Memory B cell (primary cell): ENCODE measurements around the gene UBXN6.

ENCODE experiments used
- ATAC-seq: fragments of 150-1000 bp; cut with Tn5 transposase; 2 replicates; pipeline ENCODE4 v1.10.0; 2021; ENCODE audit warnings: low read depth, mild to moderate bottlenecking, moderate library complexity
- DNase-seq, 2 donors: peaks; one replicate each; pipeline ENCODE4 v3.0.0; 2022; ENCODE audit warnings: low spot score in 2 of 2
- H3K27ac Mint-ChIP-seq: one replicate; pipeline ENCODE4 v1.8.0; 2022; ENCODE audit warnings: mild to moderate bottlenecking, moderate library complexity, mixed read lengths
- H3K27me3 Mint-ChIP-seq: one replicate; pipeline ENCODE4 v1.8.0; 2022; ENCODE audit warnings: mixed read lengths
- H3K36me3 Mint-ChIP-seq: one replicate; pipeline ENCODE4 v1.8.0; 2022; ENCODE audit warnings: mild to moderate bottlenecking, mixed read lengths
- H3K4me1 Mint-ChIP-seq: one replicate; pipeline ENCODE4 v1.8.0; 2022; ENCODE audit warnings: mixed read lengths
- H3K4me3 Mint-ChIP-seq: one replicate; pipeline ENCODE4 v1.8.0; 2022; ENCODE audit warnings: mild to moderate bottlenecking, moderate library complexity, mixed read lengths
- H3K9me3 Mint-ChIP-seq: one replicate; pipeline ENCODE4 v1.8.0; 2022; ENCODE audit warnings: mixed read lengths

The UBXN6 gene

GRCh38 chr19:4455719-4456475 lies 1.7 kb downstream of the UBXN6 start:
- no peaks in the 10 kb centered on the region for H3K27me3 Mint-ChIP-seq
- peak overlapping the region; percentile 88 for H3K4me3 Mint-ChIP-seq
- ATAC-seq (no peak), DNase-seq (no peak)
- no peaks in the 10 kb centered on the region for H3K9me3 Mint-ChIP-seq
- peaks cover 11% of the 10 kb centered on the region for H3K36me3 Mint-ChIP-seq
- peak overlapping the region; percentile 95 for H3K27ac Mint-ChIP-seq
- peaks cover 25% of the 10 kb centered on the region for H3K4me1 Mint-ChIP-seq

GRCh38 chr19:4454747-4455718 lies 2.6 kb downstream of the UBXN6 start:
- no peak for ATAC-seq
- no peak for DNase-seq
- H3K9me3 Mint-ChIP-seq = no peaks in the 10 kb centered on the region
- peaks cover 25% of the 10 kb centered on the region for H3K4me1 Mint-ChIP-seq
- H3K27ac Mint-ChIP-seq = peak overlapping the region; percentile 95
- peaks cover 13% of the 10 kb centered on the region for H3K36me3 Mint-ChIP-seq
- no peaks in the 10 kb centered on the region for H3K27me3 Mint-ChIP-seq
- peak overlapping the region; percentile 5 for H3K4me3 Mint-ChIP-seq

GRCh38 chr19:4453232-4454179 lies 4.1 kb downstream of the UBXN6 start:
- Mint-ChIP-seq H3K27me3 (no peaks in the 10 kb centered on the region), H3K4me1 (peaks cover 25% of the 10 kb centered on the region), H3K4me3 (no peak overlapping the region), H3K36me3 (peaks cover 19% of the 10 kb centered on the region), H3K9me3 (no peaks in the 10 kb centered on the region), H3K27ac (no peak overlapping the region)
- ATAC-seq (no peak), DNase-seq (no peak)

- Mint-ChIP-seq H3K36me3 (peaks cover 19% of the 10 kb centered on the region), H3K27me3 (no peaks in the 10 kb centered on the region), H3K4me3 (no peak overlapping the region), H3K4me1 (peaks cover 21% of the 10 kb centered on the region), H3K27ac (no peak overlapping the region), H3K9me3 (no peaks in the 10 kb centered on the region)
- ATAC-seq = no peak
- no peak for DNase-seq
These were observed 5.2 kb downstream of the UBXN6 start for GRCh38 chr19:4452230-4452990.

GRCh38 chr19:4449639-4450028 lies 8.0 kb downstream of the UBXN6 start:
- Mint-ChIP-seq H3K4me1 (peaks cover 4% of the 10 kb centered on the region), H3K36me3 (peaks cover 20% of the 10 kb centered on the region), H3K27me3 (no peaks in the 10 kb centered on the region), H3K4me3 (no peak overlapping the region), H3K27ac (no peak overlapping the region), H3K9me3 (no peaks in the 10 kb centered on the region)
- DNase-seq (no peak), ATAC-seq (no peak)

- Mint-ChIP-seq H3K4me1 (no peaks in the 10 kb centered on the region), H3K27ac (no peak overlapping the region), H3K9me3 (no peaks in the 10 kb centered on the region), H3K27me3 (no peaks in the 10 kb centered on the region), H3K36me3 (peaks cover 20% of the 10 kb centered on the region), H3K4me3 (no peak overlapping the region)
- DNase-seq (no peak), ATAC-seq (no peak)
These were observed 8.5 kb downstream of the UBXN6 start for GRCh38 chr19:4449022-4449638.

GRCh38 chr19:4448147-4448985 lies 9.2 kb downstream of the UBXN6 start:
- Mint-ChIP-seq H3K4me3 (no peak overlapping the region), H3K36me3 (peaks cover 20% of the 10 kb centered on the region), H3K27ac (no peak overlapping the region), H3K4me1 (no peaks in the 10 kb centered on the region), H3K27me3 (no peaks in the 10 kb centered on the region), H3K9me3 (no peaks in the 10 kb centered on the region)
- no peak for ATAC-seq
- DNase-seq = no peak

- Mint-ChIP-seq H3K4me3 (no peak overlapping the region), H3K27ac (no peak overlapping the region), H3K36me3 (peaks cover 15% of the 10 kb centered on the region), H3K9me3 (no peaks in the 10 kb centered on the region), H3K4me1 (peaks cover 3% of the 10 kb centered on the region), H3K27me3 (no peaks in the 10 kb centered on the region)
- DNase-seq (no peak), ATAC-seq (no peak)
These were observed 10.1 kb downstream of the UBXN6 start for GRCh38 chr19:4447327-4448146.

GRCh38 chr19:4446704-4447200 lies 10.8 kb downstream of the UBXN6 start:
- DNase-seq (no peak), ATAC-seq (no peak)
- Mint-ChIP-seq H3K36me3 (peaks cover 11% of the 10 kb centered on the region), H3K4me1 (peaks cover 10% of the 10 kb centered on the region), H3K9me3 (no peaks in the 10 kb centered on the region), H3K27me3 (no peaks in the 10 kb centered on the region), H3K27ac (no peak overlapping the region), H3K4me3 (no peak overlapping the region)

- Mint-ChIP-seq H3K36me3 (peaks cover 11% of the 10 kb centered on the region), H3K9me3 (no peaks in the 10 kb centered on the region)
- no peak for ATAC-seq
These were observed 11.5 kb downstream of the UBXN6 start for GRCh38 chr19:4445963-4446703.

More at GRCh38 chr19:4445963-4446703, 11.5 kb downstream of the UBXN6 start:
- Mint-ChIP-seq H3K4me1 (peaks cover 10% of the 10 kb centered on the region), H3K27me3 (no peaks in the 10 kb centered on the region), H3K4me3 (no peak overlapping the region), H3K27ac (no peak overlapping the region)
- DNase-seq = no peak
